ENCODE measurements around the gene PTGFR. TPM values are rescaled to one million over a fixed set of nuclear protein-coding genes. Genes with fewer than 3 reads are reported as not detected.

PTGFR gene
- total RNA-seq, 1 donor from 2014 or later, result not detected

GRCh38 chr1:78533527-78533926, 42.8 kb downstream of the PTGFR start:
- DNase-seq (ENCODE audit: low spot score), result no peak
- no peaks in the 10 kb centered on the region for H3F3A ChIP-seq (ENCODE audit: low read depth)
- no peaks in the 10 kb centered on the region for H3K4me1 Mint-ChIP-seq
- TF ChIP-seq EZH2phosphoT487 (IDR thresholded peaks at IDR 0.05), result no peak
- TF ChIP-seq EZH2 (IDR thresholded peaks at IDR 0.05), result no peak
- no peak for TF ChIP-seq CTCF (IDR thresholded peaks at IDR 0.05)
- no peaks in the 10 kb centered on the region for H3K27me3 ChIP-seq
- H3K4me1 ChIP-seq, result no peaks in the 10 kb centered on the region
- H3K9me3 ChIP-seq (ENCODE audit: low read depth), result no peaks in the 10 kb centered on the region
- H3K9me3 Mint-ChIP-seq, result no peaks in the 10 kb centered on the region
- H3K4me2 ChIP-seq, result no peak overlapping the region
- H3K36me3 ChIP-seq, result no peaks in the 10 kb centered on the region
- H3K9ac ChIP-seq, result no peak overlapping the region
- no peak overlapping the region for H3K4me3 Mint-ChIP-seq
- no peak overlapping the region for H2AFZ ChIP-seq (replicated peaks)
- H3K4me3 ChIP-seq, result no peak overlapping the region
- H3K27me3 Mint-ChIP-seq (ENCODE audit: insufficient read depth, low read depth), result no peaks in the 10 kb centered on the region
- no peaks in the 10 kb centered on the region for H3K79me2 ChIP-seq (ENCODE audit: low read depth)
- H4K20me1 ChIP-seq (ENCODE audit: low read depth), result no peaks in the 10 kb centered on the region
- no peak overlapping the region for H3K27ac ChIP-seq
- no peaks in the 10 kb centered on the region for H3K36me3 Mint-ChIP-seq
- H3K27ac Mint-ChIP-seq, result no peak overlapping the region

- H3K9me3 Mint-ChIP-seq, result no peaks in the 10 kb centered on the region
- H3K79me2 ChIP-seq (ENCODE audit: low read depth), result no peaks in the 10 kb centered on the region
These were observed 44.5 kb downstream of the PTGFR start for GRCh38 chr1:78535286-78535685.

GRCh38 chr1:78536427-78536826, 45.7 kb downstream of the PTGFR start:
- H3K4me2 ChIP-seq, result no peak overlapping the region
- H3F3A ChIP-seq (ENCODE audit: low read depth), result no peaks in the 10 kb centered on the region
- H3K4me1 Mint-ChIP-seq, result no peaks in the 10 kb centered on the region
- H3K36me3 ChIP-seq, result no peaks in the 10 kb centered on the region
- H3K27ac ChIP-seq, result no peak overlapping the region
- H3K4me3 Mint-ChIP-seq, result no peak overlapping the region
- H3K4me1 ChIP-seq, result no peaks in the 10 kb centered on the region
- H2AFZ ChIP-seq (replicated peaks), result no peak overlapping the region
- H3K27me3 Mint-ChIP-seq (ENCODE audit: insufficient read depth, low read depth), result no peaks in the 10 kb centered on the region
- no peaks in the 10 kb centered on the region for H4K20me1 ChIP-seq (ENCODE audit: low read depth)
- H3K4me3 ChIP-seq, result no peak overlapping the region
- no peaks in the 10 kb centered on the region for H3K9me3 ChIP-seq (ENCODE audit: low read depth)
- peaks cover under 1% of the 10 kb centered on the region for H3K9me3 Mint-ChIP-seq
- H3K27ac Mint-ChIP-seq, result no peak overlapping the region
- DNase-seq (ENCODE audit: low spot score), result no peak
- H3K9ac ChIP-seq, result no peak overlapping the region
- TF ChIP-seq EZH2 (IDR thresholded peaks at IDR 0.05) (no peak), CTCF (IDR thresholded peaks at IDR 0.05) (no peak), EZH2phosphoT487 (IDR thresholded peaks at IDR 0.05) (no peak)
- H3K36me3 Mint-ChIP-seq, result no peaks in the 10 kb centered on the region
- no peaks in the 10 kb centered on the region for H3K27me3 ChIP-seq
- no peaks in the 10 kb centered on the region for H3K79me2 ChIP-seq (ENCODE audit: low read depth)

More at GRCh38 chr1:78535286-78535685, 44.5 kb downstream of the PTGFR start:
- H2AFZ ChIP-seq (replicated peaks), result no peak overlapping the region
- H3F3A ChIP-seq (ENCODE audit: low read depth), result no peaks in the 10 kb centered on the region
- TF ChIP-seq EZH2phosphoT487 (IDR thresholded peaks at IDR 0.05) (no peak), CTCF (IDR thresholded peaks at IDR 0.05) (no peak), EZH2 (IDR thresholded peaks at IDR 0.05) (no peak)
- no peak overlapping the region for H3K27ac ChIP-seq
- H4K20me1 ChIP-seq (ENCODE audit: low read depth), result no peaks in the 10 kb centered on the region
- Mint-ChIP-seq H3K4me3 (no peak overlapping the region), H3K27ac (no peak overlapping the region), H3K27me3 (ENCODE audit: insufficient read depth, low read depth) (no peaks in the 10 kb centered on the region), H3K36me3 (no peaks in the 10 kb centered on the region), H3K4me1 (no peaks in the 10 kb centered on the region)
- H3K9me3 ChIP-seq (ENCODE audit: low read depth), result no peaks in the 10 kb centered on the region
- H3K9ac ChIP-seq, result no peak overlapping the region
- H3K4me3 ChIP-seq, result no peak overlapping the region
- no peak overlapping the region for H3K4me2 ChIP-seq
- H3K36me3 ChIP-seq, result no peaks in the 10 kb centered on the region
- H3K27me3 ChIP-seq, result no peaks in the 10 kb centered on the region
- no peaks in the 10 kb centered on the region for H3K4me1 ChIP-seq
- no peak for DNase-seq (ENCODE audit: low spot score)
